ENCODE data around the gene SLC22A4. TPM values are rescaled to one million over a fixed set of nuclear protein-coding genes. Genes with fewer than 3 reads are reported as not detected.

The SLC22A4 gene
- total RNA-seq, 4 donors from 2014 or later = 25.5 to 56.6 (median 37.3) TPM; not detected in 1

- DNase-seq = no peak
- TF ChIP-seq POLR2A (IDR thresholded peaks at IDR 0.05) (no peak), CTCF (IDR thresholded peaks at IDR 0.05) (no peak)
- Histone ChIP-seq H3K36me3 (peaks cover 0 to 9% (median 0%) of the 10 kb centered on the region in 3 donors), H3K9me3 (no peaks in the 10 kb centered on the region), H3K27me3 (no peaks in the 10 kb centered on the region), H3K27ac (no peak overlapping the region), H3K4me3 (no peak overlapping the region), H3K4me1 (no peaks in the 10 kb centered on the region)
Measured at GRCh38 chr5:132342291-132343180, 48.3 kb downstream of the SLC22A4 start.

- no peak overlapping the region for H3K27ac ChIP-seq
- H3K9me3 ChIP-seq = no peaks in the 10 kb centered on the region
- H3K36me3 ChIP-seq = peaks cover 0 to 29% (median 0%) of the 10 kb centered on the region in 3 donors
- DNase-seq = no peak
- no peaks in the 10 kb centered on the region for H3K27me3 ChIP-seq
- no peak for TF ChIP-seq CTCF (IDR thresholded peaks at IDR 0.05)
- no peak for TF ChIP-seq POLR2A (IDR thresholded peaks at IDR 0.05)
- H3K4me1 ChIP-seq = no peaks in the 10 kb centered on the region
- H3K4me3 ChIP-seq = no peak overlapping the region
Measured at GRCh38 chr5:132344775-132345514, 50.8 kb downstream of the SLC22A4 start.

GRCh38 chr5:132353486-132353995, 59.3 kb downstream of the SLC22A4 start:
- H3K4me1 ChIP-seq = peaks cover 0 to 30% (median 6%) of the 10 kb centered on the region in 4 donors
- H3K27ac ChIP-seq = peak overlapping the region in 3 of 4 donors; percentile 43 to 89 (median 72)
- no peaks in the 10 kb centered on the region for H3K9me3 ChIP-seq
- H3K4me3 ChIP-seq = no peak overlapping the region
- peaks cover 0 to 14% (median 0%) of the 10 kb centered on the region in 3 donors for H3K36me3 ChIP-seq
- DNase-seq = no peak
- no peaks in the 10 kb centered on the region for H3K27me3 ChIP-seq
- TF ChIP-seq CTCF (IDR thresholded peaks at IDR 0.05) (peak in 2 of 6 experiments; percentile 13 to 37), POLR2A (IDR thresholded peaks at IDR 0.05) (no peak)

GRCh38 chr5:132354381-132355139, 60.4 kb downstream of the SLC22A4 start:
- no peaks in the 10 kb centered on the region for H3K27me3 ChIP-seq
- no peaks in the 10 kb centered on the region for H3K9me3 ChIP-seq
- peak in 1 of 3 donors; percentile 75 for DNase-seq
- peaks cover 0 to 4% (median 0%) of the 10 kb centered on the region in 3 donors for H3K36me3 ChIP-seq
- TF ChIP-seq POLR2A (IDR thresholded peaks at IDR 0.05) (no peak), CTCF (IDR thresholded peaks at IDR 0.05) (no peak)
- no peak overlapping the region for H3K4me3 ChIP-seq
- peaks cover 0 to 33% (median 6%) of the 10 kb centered on the region in 4 donors for H3K4me1 ChIP-seq
- H3K27ac ChIP-seq = peak overlapping the region; percentile 10 to 89 (median 67)
